Measurements from ENCODE around the gene PLA2G4D.

Gene PLA2G4D

DNA sequence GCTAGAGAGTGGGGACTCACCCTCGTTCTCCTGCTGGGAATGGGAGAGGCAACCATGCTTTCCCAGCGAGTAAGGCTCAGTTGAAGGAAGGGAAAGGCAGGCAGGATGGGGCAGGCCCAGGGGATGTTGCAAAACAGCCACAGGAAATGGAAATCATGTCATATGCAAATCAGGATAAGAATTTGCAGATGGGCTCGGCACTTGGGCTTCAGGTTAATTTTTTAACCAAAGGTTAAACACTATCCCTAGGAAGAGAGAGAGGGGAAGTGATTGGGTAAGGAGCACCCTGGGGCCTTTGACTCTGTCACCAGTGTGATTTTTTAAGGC lies 59.0 kb downstream of the PLA2G4D start:
- intact Hi-C loops (cut with DNase I) = no loop called here
- DNase-seq = no peak

DNA sequence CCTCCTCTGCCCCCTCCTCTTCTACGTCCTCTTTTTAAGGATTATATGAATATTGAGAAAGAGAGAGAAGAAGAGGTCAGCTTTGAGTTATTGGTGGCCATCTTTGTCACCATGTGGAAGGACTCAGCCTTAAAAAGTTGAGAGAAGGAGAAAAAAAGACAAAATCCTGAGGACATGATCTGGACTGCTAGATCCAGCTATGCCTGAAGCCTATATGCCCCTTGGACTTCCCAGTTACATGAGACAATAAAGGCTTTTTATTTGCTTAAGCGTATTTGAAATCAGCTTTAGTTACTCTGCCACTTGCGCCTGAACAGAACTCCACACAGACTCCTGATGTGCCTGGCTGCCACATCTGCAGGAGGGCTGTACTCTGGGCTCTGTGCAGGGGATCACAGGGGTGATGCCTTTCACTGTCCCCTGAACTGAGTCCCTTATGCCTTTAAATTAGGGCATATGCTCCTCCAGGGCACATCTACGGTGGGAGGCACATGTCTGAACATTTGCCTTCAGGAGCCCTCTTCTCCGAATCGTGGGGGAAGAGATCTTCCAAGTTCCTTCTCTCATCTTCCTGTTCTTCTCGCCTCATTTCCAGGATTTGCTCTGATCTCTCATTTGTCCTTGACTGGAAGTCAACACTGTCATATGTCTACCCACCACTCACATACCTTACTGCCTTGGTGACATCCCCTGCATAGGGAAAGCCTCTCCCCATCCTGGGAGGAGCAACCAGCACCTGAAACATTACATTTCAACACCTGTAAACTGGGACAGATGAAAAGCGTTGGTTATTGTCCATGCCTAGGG lies 59.5 kb downstream of the PLA2G4D start:
- no peak for DNase-seq
- intact Hi-C loops (cut with DNase I) = no loop called here

DNA sequence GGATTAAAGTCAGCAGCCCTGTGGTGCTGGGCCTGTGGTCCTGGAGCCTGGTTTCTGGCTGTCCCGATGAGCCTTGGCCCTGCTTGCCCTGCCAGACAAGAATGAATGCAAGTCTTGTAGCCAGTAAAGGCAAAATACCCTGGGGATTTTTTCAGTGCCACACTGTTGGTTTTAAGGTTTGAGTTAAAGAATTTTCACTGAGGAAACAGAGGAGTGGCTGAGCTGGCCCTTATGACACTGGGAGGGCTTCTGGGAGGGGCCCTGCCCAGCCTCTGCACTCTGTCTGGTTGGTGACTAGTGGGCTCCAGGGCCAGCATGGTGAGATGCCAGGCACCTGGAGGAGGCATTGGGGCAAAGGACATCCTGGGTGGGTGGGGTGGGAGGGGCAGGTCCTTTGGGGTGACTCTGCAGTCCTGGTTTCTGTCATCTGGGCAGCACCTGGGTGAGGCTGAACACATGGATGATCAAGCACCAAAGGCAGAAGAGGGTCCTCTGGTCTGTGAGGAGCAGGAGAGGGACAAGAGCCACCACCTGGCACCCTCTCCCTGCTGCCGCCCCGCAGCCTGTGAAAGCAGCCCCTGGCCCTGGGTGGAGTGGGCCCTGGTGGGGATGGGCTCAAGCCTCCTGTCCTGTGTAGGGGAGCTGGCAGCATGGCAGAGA lies 61.0 kb downstream of the PLA2G4D start:
- no peak for DNase-seq
- intact Hi-C loops (cut with DNase I) = no loop called here

DNA sequence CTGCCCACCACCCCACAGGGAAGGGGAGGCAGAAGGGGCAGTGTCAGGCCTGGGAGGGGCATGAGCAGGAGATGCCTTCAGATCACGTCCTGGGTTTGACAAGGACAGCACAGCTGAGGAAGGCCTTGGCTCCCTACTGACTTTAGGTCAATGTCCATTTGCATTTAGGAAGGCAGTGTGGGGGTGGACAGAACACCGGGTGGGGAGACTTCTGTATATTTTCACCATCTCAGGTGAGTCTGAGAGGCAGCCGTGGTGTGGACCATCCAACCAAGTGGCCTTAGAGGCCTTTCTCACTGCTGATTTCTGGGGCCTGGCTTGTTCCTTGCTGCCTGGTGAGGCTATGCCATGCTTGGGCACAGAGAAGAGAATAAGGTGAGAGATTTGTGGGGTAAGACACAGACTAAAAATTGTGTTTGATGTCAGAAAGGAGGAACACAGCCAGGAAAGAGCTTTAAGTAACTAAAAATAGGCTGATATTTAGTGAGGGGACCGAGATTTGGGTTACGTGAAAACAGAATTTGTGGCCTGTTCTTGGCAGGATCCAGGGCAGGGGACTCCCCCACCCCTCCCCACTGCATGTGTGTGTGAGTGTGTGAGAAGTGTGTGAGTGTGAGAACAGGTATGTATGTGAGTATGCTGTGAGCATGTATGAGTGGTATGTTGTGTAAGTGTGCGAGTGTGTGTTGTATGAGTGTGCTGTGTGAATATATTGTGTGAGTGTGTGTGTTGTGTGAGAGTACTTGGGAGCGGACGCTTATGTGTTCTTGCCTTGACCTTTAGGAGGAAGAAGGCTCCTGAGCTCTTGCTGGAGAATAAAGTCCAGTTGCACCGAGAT lies 61.8 kb downstream of the PLA2G4D start:
- intact Hi-C loops (cut with DNase I) = no loop called here
- no peak for DNase-seq

DNA sequence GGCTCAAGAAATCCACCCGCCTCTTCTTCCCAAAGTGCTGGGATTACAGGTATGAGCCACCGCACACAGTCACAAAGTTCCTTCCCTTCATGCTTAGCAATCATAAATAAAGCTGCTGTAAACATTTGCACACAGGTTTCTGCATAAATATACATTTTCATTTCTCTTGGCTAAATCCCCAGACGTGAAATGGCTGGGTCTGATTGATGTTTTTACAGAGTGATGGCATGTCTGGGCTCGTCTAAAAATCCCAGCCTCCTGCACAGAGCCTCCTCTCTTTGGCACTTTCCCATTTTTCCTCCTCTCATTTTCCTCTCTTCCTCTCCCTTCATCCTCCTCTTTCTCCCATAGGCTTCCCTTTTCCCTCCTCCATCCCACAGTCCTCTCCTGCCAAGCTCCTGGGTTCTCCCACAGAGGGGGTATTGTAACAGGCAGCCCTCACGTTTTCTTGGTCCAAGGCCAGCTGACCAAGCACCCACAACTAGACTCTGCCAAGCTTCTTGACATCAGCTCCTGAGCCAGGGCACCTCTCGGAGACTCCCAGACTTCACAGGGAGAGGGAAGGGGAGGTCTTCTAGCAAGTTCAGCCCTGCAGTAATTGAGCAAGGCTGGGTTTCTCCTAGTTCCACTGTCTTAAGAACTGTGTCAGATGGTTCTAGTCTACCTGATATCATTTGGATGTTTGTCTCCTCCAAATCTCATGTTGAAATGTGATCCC lies 63.0 kb downstream of the PLA2G4D start:
- DNase-seq = no peak
- intact Hi-C loops (cut with DNase I) = no loop called here

DNA sequence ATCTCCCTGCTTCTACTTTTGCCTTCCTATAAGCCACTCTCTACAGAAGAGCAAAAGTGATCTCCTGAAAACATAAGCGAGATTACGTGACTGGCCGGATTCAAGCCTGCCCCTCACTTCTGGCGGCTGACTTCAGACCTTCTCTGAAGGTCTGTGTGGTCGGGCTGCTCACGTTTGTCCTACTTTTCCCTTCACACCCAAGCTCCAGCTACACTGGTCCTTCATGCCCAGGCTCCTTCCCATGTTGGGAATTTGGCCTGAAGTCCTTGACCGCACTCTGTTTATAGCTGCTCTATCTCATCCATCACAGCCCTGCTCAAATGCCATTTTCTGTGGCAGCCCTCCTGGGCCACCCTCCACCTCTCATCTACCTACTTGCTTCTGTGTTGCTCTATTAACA lies 66.8 kb downstream of the PLA2G4D start:
- DNase-seq = no peak
- intact Hi-C loops (cut with DNase I) = no loop called here

DNA sequence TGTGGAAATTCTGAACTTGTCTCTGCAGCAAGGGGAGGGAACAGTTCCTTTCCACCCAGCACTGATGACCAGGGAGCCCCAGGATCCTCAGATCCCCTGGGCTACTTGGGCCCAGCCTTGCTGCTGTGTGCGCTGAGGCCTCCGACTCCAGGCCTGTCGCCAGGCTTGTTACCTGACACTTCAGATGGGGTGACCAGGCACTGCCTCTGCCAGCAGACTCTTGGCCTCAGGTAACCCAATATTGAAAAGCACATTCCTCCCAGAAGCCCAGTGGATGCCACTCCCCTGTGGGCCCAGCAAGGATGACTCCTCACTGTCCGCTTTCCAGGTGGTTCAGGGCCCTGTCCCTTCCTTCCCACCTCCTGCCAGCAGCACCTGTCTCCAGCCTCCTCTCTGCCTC lies 70.1 kb downstream of the PLA2G4D start:
- no peak for DNase-seq
- intact Hi-C loops (cut with DNase I) = no loop called here

DNA sequence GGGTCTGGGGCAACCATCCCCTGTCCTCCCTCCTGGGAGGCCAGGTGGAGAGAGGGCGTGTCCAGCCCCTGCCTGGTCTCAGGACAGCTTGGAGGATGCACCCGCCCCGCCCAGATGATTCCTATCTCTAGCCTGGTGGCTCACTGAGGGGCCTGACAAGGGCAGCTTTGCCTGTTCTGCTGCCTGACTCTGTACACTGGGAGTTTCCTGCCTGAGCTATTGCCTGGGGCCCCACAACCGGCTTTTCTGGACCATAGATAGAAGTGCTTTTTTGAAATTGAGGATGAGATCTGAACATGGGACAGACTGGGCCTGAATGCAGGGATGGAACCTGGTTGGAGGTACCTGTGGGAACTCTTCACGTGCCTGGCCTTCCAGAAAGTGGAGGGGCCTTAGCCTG lies 72.8 kb downstream of the PLA2G4D start:
- intact Hi-C loops (cut with DNase I) = no loop called here
- no peak for DNase-seq

DNA sequence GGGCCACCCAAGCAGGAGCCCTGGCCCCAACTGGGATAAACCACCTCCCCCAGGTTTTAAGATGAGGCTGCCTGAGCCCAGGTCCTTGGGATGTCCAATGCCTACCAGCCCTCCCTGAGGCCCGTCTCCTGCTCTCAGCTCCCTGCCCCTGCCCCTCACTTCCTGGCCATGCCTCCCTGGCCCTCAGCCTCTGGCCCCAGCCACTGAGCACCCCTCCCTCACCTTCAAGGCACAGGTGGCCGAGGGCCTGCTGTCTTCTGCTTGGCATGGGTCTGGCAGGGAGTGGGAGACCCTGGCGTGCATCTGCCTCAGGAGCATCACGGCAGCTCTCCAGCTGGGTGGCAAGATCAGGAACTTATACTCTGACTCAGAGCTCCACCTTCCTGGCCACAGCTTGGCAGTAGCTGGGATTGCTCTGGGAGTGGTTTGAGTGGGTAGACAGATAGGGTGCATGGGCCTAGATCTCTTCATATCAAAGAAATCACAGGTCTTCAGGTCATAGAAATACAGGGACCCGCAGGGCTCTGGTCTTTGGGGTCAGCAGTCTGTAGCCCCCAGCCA lies 73.6 kb downstream of the PLA2G4D start, which contains the start of gene PLA2G4E:
PLA2G4E (minus strand) TSS at position 330 of the 561 bp plus-strand sequence; CDS start at position 318, 12 bp downstream.
- DNase-seq = no peak
- intact Hi-C loops (cut with DNase I) = no loop called here

DNA sequence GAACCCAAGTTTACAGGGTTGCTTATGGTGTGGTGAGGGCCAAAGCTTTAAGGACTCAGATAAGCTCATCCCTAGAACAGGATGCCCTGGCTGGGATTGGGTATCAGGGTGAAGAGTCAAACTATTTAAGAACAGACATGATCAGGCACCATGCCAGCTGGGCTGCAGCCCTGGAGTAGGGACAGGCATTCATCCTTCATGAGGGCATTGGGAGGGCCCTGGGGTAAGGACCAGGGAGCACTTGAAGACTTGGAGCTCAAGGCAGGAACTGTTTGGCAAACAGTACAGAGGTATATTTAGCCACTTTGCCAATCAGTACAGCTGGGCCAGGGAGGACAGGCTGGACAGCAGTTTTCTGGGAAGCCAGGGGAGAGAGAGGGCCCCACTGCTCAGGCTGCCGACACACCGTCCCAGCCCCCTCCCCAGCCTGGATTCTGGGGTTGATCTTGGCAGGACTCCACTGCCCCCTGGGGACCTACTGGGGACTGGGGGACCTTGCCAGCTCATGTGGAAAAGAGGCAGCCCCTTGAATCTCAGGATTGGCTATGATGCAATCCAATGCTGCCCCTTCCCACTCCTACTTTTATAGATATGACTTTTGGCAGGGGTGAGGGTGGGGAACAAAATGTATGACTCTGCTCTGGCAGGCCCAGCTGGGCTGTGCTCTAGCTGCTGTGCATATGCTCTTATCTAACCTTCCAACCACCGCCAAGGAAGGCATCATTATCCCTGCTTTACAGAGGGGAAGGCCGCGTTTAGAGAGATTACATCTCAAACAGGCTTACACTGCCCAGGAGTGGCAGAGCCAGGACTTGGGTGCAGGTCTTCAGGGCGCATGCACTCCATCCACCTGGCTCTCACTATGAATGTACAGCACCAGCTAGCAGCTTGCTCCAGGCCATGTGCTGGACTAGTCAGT lies 75.8 kb downstream of the PLA2G4D start:
- intact Hi-C loops (cut with DNase I) = no loop called here
- no peak for DNase-seq
